22Rv1 (cell line): ENCODE results near the gene RABGGTB.
"Not testable (repeated sequence)": the region's sequence is repeated elsewhere in the genome, so short reads cannot be mapped to it uniquely, and the experiment has no call there.

Experiments used
- H3K27ac ChIP-seq: fragments of 450-650 bp; 2 replicates; pipeline ENCODE4 v1.5.1; 2017
- ZFX ChIP-seq: fragments of 450-650 bp; IDR thresholded peaks from 2 replicates; pipeline ENCODE4 v1.6.1; 2017; ENCODE audit warnings: antibody characterized with exemption, borderline replicate concordance
- TF ChIP-seq, protein P1 (sequence below): fragments of 450-650 bp; IDR thresholded peaks from 2 replicates; pipeline ENCODE4 v1.5.1; 2017; ENCODE audit warnings: mild to moderate bottlenecking

RABGGTB gene

DNA sequence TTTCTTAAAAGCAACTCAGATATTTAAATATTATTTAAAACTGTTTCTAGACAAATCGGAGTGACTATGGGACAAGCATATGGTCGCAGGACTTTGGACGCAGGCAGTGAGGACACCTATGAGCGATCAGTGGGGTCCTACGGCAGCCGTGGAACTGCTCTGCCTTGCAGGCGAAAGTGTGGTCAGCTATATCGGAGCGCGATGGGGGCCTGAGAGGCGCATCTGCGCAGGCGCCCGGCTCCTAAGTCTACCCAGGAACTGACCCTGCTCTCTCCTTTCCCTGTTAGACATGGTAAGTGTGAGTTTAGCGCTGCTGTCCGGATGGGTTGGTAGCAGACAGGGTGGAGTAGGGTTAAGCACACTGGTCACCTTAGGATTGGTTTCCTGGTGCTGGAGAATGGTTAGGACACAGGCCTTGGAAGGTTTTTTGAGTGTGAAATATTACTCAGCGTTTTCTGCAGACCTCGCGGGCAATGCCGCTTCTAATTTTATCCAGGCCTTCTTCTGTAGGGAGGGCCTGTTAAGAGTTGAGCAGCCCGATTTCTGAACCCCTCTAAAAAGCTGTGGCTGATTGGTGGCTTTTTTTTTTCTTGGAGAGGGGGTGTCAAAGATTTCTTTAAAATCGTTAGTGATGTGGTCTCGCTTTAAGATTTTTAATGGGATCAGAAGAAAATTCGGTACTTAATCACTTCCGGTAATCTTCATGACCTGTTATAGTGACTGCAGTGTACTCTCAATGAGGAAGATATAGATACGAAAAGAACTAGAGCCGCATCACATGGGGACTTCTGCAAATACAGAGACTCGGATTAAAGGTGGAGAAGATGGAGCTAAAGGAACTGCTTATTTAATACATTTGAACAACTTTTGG, at the start of gene RABGGTB:
TSS of gene RABGGTB (plus strand) at position 274 of the 871 bp plus-strand sequence. CDS start at position 290, 16 bp downstream.
- peak within 1 kb of the TSS; percentile 82 for H3K27ac ChIP-seq
- TF ChIP-seq ZFX = no peak
- TF ChIP-seq, protein P1, sequence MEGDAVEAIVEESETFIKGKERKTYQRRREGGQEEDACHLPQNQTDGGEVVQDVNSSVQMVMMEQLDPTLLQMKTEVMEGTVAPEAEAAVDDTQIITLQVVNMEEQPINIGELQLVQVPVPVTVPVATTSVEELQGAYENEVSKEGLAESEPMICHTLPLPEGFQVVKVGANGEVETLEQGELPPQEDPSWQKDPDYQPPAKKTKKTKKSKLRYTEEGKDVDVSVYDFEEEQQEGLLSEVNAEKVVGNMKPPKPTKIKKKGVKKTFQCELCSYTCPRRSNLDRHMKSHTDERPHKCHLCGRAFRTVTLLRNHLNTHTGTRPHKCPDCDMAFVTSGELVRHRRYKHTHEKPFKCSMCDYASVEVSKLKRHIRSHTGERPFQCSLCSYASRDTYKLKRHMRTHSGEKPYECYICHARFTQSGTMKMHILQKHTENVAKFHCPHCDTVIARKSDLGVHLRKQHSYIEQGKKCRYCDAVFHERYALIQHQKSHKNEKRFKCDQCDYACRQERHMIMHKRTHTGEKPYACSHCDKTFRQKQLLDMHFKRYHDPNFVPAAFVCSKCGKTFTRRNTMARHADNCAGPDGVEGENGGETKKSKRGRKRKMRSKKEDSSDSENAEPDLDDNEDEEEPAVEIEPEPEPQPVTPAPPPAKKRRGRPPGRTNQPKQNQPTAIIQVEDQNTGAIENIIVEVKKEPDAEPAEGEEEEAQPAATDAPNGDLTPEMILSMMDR = no peak

DNA sequence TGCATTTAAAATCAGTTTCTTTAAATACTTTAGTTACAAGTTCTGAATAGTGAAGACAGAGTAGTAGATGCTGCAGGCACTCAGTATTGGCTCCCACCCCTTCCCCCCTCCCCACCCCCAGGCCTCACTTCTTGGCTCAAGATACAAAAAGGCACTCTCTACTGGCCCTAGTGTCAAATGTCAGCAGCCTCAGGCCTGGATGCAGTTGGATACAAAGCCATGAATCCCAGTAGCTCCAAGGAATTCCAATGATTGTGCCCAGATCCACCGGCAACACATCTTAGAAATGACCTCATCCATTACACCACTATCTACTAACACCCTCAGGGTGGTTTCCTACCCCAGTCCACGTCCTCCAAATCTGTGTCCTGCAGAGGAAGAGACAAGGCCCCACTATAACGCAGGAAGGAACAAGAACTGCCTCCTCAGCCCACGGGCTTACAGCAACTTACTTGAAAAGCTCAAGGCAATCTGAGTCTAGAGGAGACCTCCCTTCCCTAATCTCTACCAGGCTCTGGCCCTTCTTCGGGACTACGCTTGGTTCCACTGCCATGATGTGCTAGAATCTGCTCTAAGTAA, 43.9 kb upstream of the RABGGTB start:
- TF ChIP-seq ZFX = no peak
- TF ChIP-seq, protein P1 = no peak
- no peak overlapping the region for H3K27ac ChIP-seq

DNA sequence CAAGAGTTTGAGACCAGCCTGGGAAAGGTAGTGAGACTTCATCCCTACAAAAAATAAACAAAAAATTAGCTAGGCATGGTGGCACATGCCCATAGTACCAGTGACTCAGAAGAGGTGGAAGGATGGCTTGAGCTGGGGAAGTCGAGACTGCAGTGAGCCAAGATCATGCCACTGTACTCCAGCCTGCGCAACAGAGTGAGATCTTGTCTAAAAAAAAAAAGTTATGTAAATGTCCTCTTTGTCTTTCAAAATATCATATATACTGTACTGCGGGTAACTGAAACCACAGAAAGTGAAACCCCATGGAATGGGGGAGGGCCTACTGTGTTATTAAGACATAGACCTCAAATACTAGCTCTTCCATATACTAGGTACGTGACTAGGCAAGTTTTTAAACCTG, 40.8 kb upstream of the RABGGTB start:
- no peak for TF ChIP-seq ZFX
- TF ChIP-seq, protein P1 = no peak
- H3K27ac ChIP-seq = no peak overlapping the region

DNA sequence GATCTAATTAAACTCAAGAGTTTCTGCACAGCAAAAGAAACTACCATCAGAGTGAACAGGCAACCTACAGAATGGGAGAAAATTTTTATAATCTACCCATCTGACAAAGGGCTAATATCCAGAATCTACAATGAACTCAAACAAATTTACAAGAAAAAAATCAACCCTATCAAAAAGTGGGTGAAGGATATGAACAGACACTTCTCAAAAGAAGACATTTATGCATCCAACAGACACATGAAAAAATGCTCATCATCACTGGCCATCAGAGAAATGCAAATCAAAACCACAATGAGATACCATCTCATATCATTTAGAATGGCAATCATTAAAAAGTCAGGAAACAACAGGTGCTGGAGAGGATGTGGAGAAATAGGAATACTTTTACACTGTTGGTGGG, 28.8 kb upstream of the RABGGTB start:
- not testable (repeated sequence) for H3K27ac ChIP-seq

DNA sequence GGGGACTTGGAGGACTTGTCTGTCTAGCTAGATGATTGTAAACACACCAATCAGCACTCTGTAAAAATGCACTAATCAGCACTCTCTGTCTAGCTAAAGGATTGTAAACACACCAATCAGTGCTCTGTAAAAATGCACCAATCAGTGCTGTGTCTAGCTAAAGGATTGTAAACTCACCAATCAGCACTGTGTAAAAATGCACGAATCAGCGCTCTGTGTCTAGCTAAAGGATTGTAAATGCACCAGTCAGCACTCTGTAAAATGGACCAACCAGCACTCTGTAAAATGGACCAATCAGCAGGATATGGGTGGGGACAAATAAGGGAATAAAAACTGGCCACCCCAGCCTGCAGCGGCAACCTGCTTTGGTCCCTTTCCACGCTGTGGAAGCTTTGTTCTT, 27.5 kb upstream of the RABGGTB start:
- not testable (repeated sequence) for H3K27ac ChIP-seq

DNA sequence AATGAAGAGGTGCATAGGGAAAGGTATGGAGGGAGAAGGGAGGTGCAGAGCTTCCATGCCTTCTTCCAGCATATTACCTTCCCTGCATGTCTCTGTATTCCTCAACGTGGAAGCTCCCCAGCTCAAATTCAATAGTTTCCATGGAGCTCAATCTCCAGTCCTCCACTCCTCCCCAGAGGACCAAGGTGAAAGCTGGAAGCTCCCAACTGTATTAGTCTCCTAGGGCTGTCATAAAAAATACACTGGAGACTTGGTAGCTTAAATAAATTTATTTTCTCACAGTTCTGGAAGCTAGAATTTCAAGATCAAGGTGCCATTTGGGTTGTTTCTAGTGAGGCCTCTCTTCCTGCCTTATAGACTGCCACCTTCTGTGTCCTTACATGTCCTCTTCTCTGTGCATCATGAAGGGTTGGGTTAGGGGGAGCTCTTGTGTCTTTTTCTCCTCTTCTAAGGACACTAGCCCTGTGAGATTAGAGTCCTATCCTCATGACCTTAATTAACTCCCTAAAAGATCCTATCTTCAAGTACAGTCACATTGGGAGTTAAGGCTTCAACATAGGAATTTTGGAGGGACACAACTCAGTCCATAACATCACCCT, 21.9 kb upstream of the RABGGTB start:
- TF ChIP-seq, protein P1 = no peak
- no peak for TF ChIP-seq ZFX
- H3K27ac ChIP-seq = no peak overlapping the region

DNA sequence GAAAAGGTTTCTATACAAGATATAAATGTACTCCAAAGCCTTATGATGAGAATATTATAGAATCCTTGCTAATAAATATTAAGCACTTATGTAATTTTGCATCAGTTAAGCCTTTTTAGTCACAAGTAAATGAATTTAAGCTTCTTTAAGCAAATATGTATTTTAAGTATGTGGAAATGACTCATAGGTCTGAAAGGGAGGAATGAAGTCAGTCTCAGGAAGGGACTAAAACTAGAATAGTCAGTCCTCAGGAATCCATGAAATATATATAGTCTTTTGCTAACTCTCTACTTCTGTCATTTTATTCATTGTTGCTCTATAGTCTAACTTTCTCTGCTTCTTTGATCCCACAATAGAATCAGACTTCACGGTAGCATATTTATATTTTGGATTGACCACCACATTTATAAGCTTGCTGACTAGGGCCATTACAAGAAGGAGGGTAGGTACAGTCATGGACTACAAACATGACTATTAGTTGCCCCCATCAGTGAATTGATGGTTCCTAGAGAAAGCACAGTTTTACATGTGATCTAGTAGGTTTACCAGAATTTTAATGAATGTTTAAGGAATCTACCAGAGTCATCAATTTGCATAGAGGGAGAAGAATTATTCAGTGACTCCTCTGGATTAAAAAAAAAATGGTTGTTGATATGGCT, 20.2 kb upstream of the RABGGTB start:
- no peak for TF ChIP-seq ZFX
- TF ChIP-seq, protein P1 = no peak
- H3K27ac ChIP-seq = no peak overlapping the region

DNA sequence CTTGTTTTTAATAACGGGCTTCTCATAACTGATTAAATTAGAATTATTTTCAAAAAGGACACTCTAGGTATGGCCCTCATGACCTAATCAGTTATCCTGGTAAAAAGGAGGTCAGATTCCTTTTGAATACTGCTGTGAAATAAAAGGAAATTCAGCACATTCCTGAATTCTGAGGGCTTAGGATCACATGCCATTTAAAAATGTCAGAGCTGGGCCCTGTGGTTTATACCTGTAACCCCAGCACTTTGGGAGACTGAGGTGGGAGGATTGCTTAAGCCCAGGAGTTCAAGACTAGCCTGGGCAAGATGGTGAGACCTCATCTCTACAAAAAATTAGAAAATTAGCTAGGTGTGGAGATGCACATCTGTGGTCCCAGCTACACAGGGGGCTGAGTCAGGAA, 18.0 kb upstream of the RABGGTB start:
- TF ChIP-seq, protein P1 = no peak
- no peak for TF ChIP-seq ZFX
- H3K27ac ChIP-seq = no peak overlapping the region
